Kidney (tissue), 14 donors: ENCODE data around the gene DNAJB8. TPM values are rescaled to one million over a fixed set of nuclear protein-coding genes. Genes with fewer than 3 reads are reported as not detected.

Source experiments
- DNase-seq, 5 donors: peaks; one replicate each; pipeline ENCODE4 v3.0.0-alpha.2; 2013 to 2020
- FAIRE-seq: peaks from 2 replicates; lab custom pipeline; 2012; peaks lifted over from hg19 to GRCh38; lab: Jason Lieb, UNC
- H3K27ac ChIP-seq, 2 donors: one replicate each; pipeline ENCODE4 v1.7.0; 2013; ENCODE audit warnings: low read depth in 2 of 2, low read length in 2 of 2, inconsistent platforms in 1 of 2
- H3K27me3 ChIP-seq: one replicate; pipeline ENCODE4 v1.7.1; 2013; ENCODE audit warnings: low read length, inconsistent platforms; ENCODE audit not compliant: control insufficient read depth, insufficient read depth
- H3K36me3 ChIP-seq, 3 donors: one replicate each; pipeline versions ENCODE4 v1.7.0 to v1.7.1; 2013; ENCODE audit warnings: low read length in 3 of 3, control low read depth in 1 of 3, inconsistent platforms in 1 of 3; ENCODE audit not compliant: insufficient read depth in 3 of 3, control insufficient read depth in 2 of 3
- H3K4me1 ChIP-seq, 3 donors: one replicate each; pipeline versions ENCODE4 v1.7.0 to v1.7.1; 2013; ENCODE audit warnings: low read length in 3 of 3, inconsistent platforms in 1 of 3, low read depth in 1 of 3; ENCODE audit not compliant: control insufficient read depth in 2 of 3, insufficient read depth in 2 of 3
- H3K4me3 ChIP-seq, 3 donors: one replicate each; pipeline versions ENCODE4 v1.7.0 to v1.8.1; 2013; ENCODE audit warnings: low read length in 3 of 3, control low read depth in 1 of 3, inconsistent platforms in 1 of 3
- H3K9ac ChIP-seq, 3 donors: one replicate each; pipeline versions ENCODE4 v1.7.0 to v1.7.1; 2013; ENCODE audit warnings: low read length in 3 of 3, control low read depth in 1 of 3, inconsistent platforms in 1 of 3
- H3K9me3 ChIP-seq, 3 donors: one replicate each; pipeline versions ENCODE4 v1.7.0 to v1.7.1; 2013; ENCODE audit warnings: low read length in 3 of 3, control low read depth in 1 of 3, inconsistent platforms in 1 of 3; ENCODE audit not compliant: control insufficient read depth in 2 of 3, insufficient read depth in 1 of 3
- intact Hi-C: fragments of 100-400 bp; cut with DNase I; formaldehyde crosslinking; loops from one replicate; pipeline ENCODE4 v1.11.1; 2022
- polyA plus RNA-seq: library from polyadenylated mRNA; stranded (reverse); fragments of 350-450 nt; fragmentation: Illumina TruSeq; extraction: RNeasy Lipid Tissue Mini Kit (QIAGEN cat#74804); gene quantifications from one replicate; pipeline ENCODE4 v1.2.3, GENCODE V29; 2014; ENCODE audit warnings: low read depth, low replicate concordance; ENCODE audit not compliant: insufficient read depth
- total RNA-seq: library from RNA; stranded (reverse); fragmentation: NEBNext Ultra II Directional; extraction: Animal tissue kit (Norgen Biotek cat#: 25700); gene quantifications from one replicate; pipeline ENCODE4 v1.2.1, GENCODE V29; 2021
- TF ChIP-seq, protein P1 (sequence below): IDR thresholded peaks from 3 replicates; pipeline ENCODE4 v1.5.1; 2012; ENCODE audit warnings: mild to moderate bottlenecking, moderate library complexity, borderline replicate concordance; ENCODE audit not compliant: insufficient read depth; ENCODE audit errors: extremely low read depth
- donor health status: control.
- donor health status: control.
- donor health status: control.
- donor health status: control.
- donor health status: control.
- donor health status: DM: yes; HTN: yes; CAD: no.
- donor health status: Normal renal cell carcinoma (clear cell type).

DNAJB8 gene
- total and polyA plus RNA-seq, 2 donors from 2014 or later: not detected

DNA sequence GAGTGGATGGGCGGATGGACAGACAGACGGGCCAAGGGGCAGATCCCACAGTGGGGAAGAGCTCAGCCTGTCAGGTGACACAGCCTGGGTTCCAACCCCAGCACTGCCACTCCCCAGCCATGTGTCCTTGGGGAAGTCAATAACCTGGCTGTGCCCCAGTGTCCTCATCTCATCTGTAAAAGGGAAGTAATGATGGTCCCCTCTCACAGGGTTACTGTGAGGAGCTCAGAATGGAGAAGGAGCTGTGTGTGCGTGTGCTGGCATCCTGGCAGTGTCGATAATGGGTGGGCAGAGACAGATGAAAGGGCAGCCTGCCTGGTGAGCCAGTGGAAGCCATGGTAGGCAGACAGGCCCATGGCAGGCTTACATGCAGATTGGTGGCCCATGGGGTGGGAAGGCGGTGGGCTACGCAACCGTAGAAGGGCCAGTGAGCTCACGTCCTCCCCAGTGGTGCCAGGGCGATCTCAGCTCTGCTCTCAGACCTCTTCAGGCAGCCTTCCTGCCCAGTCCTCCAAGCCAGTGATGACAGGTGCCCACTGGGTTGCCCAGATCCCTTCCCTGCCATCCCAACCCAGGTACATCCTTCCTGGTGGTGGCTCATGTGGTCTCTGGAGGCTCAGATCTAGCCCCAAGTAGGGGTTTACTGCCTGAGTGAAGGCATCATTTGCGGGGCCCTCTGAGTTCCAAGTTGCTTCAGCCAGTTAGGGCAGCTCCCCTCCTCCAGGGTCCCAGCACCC is 2.3 kb upstream of the DNAJB8 start:
- Histone ChIP-seq H3K4me3 (no peak overlapping the region), H3K9me3 (no peaks in the 10 kb centered on the region), H3K9ac (no peak overlapping the region), H3K27ac (no peak overlapping the region), H3K27me3 (no peaks in the 10 kb centered on the region), H3K4me1 (no peaks in the 10 kb centered on the region), H3K36me3 (no peaks in the 10 kb centered on the region)
- DNase-seq (no peak), FAIRE-seq (no peak)
- intact Hi-C loops: no loop called here
- TF ChIP-seq, protein P1, sequence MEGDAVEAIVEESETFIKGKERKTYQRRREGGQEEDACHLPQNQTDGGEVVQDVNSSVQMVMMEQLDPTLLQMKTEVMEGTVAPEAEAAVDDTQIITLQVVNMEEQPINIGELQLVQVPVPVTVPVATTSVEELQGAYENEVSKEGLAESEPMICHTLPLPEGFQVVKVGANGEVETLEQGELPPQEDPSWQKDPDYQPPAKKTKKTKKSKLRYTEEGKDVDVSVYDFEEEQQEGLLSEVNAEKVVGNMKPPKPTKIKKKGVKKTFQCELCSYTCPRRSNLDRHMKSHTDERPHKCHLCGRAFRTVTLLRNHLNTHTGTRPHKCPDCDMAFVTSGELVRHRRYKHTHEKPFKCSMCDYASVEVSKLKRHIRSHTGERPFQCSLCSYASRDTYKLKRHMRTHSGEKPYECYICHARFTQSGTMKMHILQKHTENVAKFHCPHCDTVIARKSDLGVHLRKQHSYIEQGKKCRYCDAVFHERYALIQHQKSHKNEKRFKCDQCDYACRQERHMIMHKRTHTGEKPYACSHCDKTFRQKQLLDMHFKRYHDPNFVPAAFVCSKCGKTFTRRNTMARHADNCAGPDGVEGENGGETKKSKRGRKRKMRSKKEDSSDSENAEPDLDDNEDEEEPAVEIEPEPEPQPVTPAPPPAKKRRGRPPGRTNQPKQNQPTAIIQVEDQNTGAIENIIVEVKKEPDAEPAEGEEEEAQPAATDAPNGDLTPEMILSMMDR: no peak

DNA sequence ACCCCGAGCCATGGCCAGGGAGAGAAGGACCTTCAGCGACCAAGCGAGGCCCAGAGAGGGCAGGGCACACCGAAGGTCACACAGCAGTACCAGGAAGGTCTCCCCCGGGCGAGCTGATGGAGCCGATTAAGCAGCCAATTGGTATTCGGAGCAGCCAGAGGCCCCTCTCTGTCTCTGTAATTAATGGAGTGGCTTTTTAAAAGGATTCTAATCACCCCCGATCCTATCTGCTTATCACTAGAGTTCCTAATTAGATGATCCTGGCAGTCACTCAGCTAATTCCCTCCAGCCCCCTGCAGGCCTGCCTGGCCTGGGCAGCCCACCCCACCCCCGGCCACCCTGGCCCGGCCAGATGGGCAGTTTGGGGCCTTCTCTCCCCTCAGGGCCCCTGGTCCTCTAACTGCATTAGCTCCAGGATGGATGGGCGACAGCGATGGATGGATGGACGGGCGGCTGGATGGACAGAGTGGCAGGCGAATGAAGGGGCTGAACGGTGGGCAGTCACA is 1.6 kb upstream of the DNAJB8 start:
- no peak overlapping the region for H3K9ac ChIP-seq
- no peaks in the 10 kb centered on the region for H3K9me3 ChIP-seq
- H3K36me3 ChIP-seq: no peaks in the 10 kb centered on the region
- DNase-seq: no peak
- no peak overlapping the region for H3K4me3 ChIP-seq
- FAIRE-seq: no peak
- no peak overlapping the region for H3K27ac ChIP-seq
- H3K4me1 ChIP-seq: no peaks in the 10 kb centered on the region
- intact Hi-C loops: no loop called here
- TF ChIP-seq, protein P1: no peak
- no peaks in the 10 kb centered on the region for H3K27me3 ChIP-seq

DNA sequence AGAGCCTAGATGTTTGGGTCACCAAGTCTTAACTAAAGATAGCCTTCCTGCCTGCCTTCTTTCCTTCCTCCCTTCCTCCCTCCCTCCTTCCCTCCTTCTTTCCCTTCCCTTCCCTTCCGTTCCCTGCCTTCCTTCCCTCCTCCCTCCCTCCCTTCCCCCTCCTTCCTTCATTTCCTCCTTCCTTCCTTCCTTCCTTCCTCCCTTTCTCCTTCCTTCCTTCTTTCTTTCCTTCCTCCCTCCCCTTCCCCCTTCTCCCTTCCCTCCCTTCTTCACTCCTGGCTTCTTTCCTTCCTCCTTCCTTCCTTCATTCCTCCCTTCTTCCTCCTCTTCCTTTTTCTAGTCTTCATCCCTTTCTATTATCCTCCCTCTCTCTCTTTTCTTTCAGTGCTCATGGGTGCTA is 2.0 kb downstream of the DNAJB8 start:
- intact Hi-C loops: no loop called here
- H3K9me3 ChIP-seq: no peaks in the 10 kb centered on the region
- no peaks in the 10 kb centered on the region for H3K4me1 ChIP-seq
- no peak overlapping the region for H3K9ac ChIP-seq
- FAIRE-seq (no peak), DNase-seq (no peak)
- H3K36me3 ChIP-seq: no peaks in the 10 kb centered on the region
- no peaks in the 10 kb centered on the region for H3K27me3 ChIP-seq
- H3K4me3 ChIP-seq: no peak overlapping the region
- TF ChIP-seq, protein P1: no peak
- no peak overlapping the region for H3K27ac ChIP-seq
